NCI-H460 (cell line): ENCODE data around the gene C3orf20. TPM values are rescaled to one million over a fixed set of nuclear protein-coding genes. Genes with fewer than 3 reads are reported as not detected.
A peak's percentile ranks its signal among the peaks of the same experiment; 100 is the strongest.

Experiments
- DNase-seq: peaks from one replicate; pipeline ENCODE4 v3.0.0-alpha.2; 2016; ENCODE audit warnings: low read depth; ENCODE audit errors: extremely low read depth
- total RNA-seq: library from RNA; depleted of rRNA; stranded (reverse); fragments of >200 nt; shearing (Covaris generic); gene quantifications from 2 replicates; pipeline ENCODE4 v1.2.3, GENCODE V29; 2014

Gene C3orf20
- total RNA-seq, 1 experiment from 2014 or later, result not detected

- peak; percentile 35 for DNase-seq
These were observed 26.7 kb upstream of the C3orf20 start for GRCh38 chr3:14647976-14648955.

GRCh38 chr3:14649466-14649865 is 25.5 kb upstream of the C3orf20 start:
- no peak for DNase-seq

GRCh38 chr3:14650193-14650592 is 24.7 kb upstream of the C3orf20 start:
- no peak for DNase-seq

- DNase-seq, result peak; percentile 98
These were observed 23.3 kb upstream of the C3orf20 start, which contains the start of gene CCDC174 for GRCh38 chr3:14651440-14652251. TSS of gene CCDC174 (plus strand) at chr3:14651762. CDS start at chr3:14651837, 75 bp downstream.

GRCh38 chr3:14652360-14652907 is 22.5 kb upstream of the C3orf20 start:
- peak; percentile 52 for DNase-seq

- DNase-seq, result no peak
These were observed 17.4 kb upstream of the C3orf20 start for GRCh38 chr3:14657579-14657978.

GRCh38 chr3:14658978-14659377 is 16.0 kb upstream of the C3orf20 start:
- no peak for DNase-seq

- no peak for DNase-seq
These were observed 14.0 kb upstream of the C3orf20 start for GRCh38 chr3:14660942-14661341.

GRCh38 chr3:14663396-14664135 is 11.4 kb upstream of the C3orf20 start:
- no peak for DNase-seq

- DNase-seq, result no peak
These were observed 10.8 kb upstream of the C3orf20 start for GRCh38 chr3:14664170-14664569.

- DNase-seq, result no peak
These were observed 2.4 kb upstream of the C3orf20 start for GRCh38 chr3:14672588-14672987.

- no peak for DNase-seq
These were observed 1.9 kb downstream of the C3orf20 start for GRCh38 chr3:14676881-14677280.

GRCh38 chr3:14678015-14678503 is 3.1 kb downstream of the C3orf20 start:
- DNase-seq, result no peak

GRCh38 chr3:14680115-14680514 is 5.2 kb downstream of the C3orf20 start:
- DNase-seq, result no peak

- no peak for DNase-seq
These were observed 5.8 kb downstream of the C3orf20 start for GRCh38 chr3:14680716-14681115.

- DNase-seq, result no peak
These were observed 9.5 kb downstream of the C3orf20 start for GRCh38 chr3:14684447-14684846.

- DNase-seq, result no peak
These were observed 10.2 kb downstream of the C3orf20 start for GRCh38 chr3:14685179-14685578.

- DNase-seq, result no peak
These were observed 12.4 kb downstream of the C3orf20 start for GRCh38 chr3:14687360-14687759.

- no peak for DNase-seq
These were observed 13.6 kb downstream of the C3orf20 start for GRCh38 chr3:14688525-14688924.
